ENCODE measurements around the gene FBXO9. TPM values are rescaled to one million over a fixed set of nuclear protein-coding genes. Genes with fewer than 3 reads are reported as not detected.

Gene FBXO9
- total RNA-seq, 1 donor from 2014 or later, result 80.2 TPM

- Histone ChIP-seq H3K9ac (ENCODE audit: low read length) (no peak overlapping the region), H3K27me3 (ENCODE audit: insufficient read depth, low read length) (no peaks in the 10 kb centered on the region), H3K4me2 (ENCODE audit: low read length) (no peak overlapping the region), H2AFZ (ENCODE audit: low read depth, low read length) (no peak overlapping the region), H3K4me1 (ENCODE audit: insufficient read depth, low read length) (no peaks in the 10 kb centered on the region), H3K9me3 (ENCODE audit: insufficient read depth, low read depth, low read length) (no peaks in the 10 kb centered on the region), H3K79me2 (ENCODE audit: insufficient read depth, low read length) (peaks cover 50% of the 10 kb centered on the region), H4K20me1 (ENCODE audit: insufficient read depth, low read length) (peaks cover 26% of the 10 kb centered on the region), H3K4me3 (ENCODE audit: insufficient read depth, low read depth, low read length) (no peak overlapping the region), H3K36me3 (ENCODE audit: insufficient read depth, low read length) (peaks cover 18% of the 10 kb centered on the region), H3K27ac (ENCODE audit: low read depth, low read length) (no peak overlapping the region)
- TF ChIP-seq EZH2 (IDR thresholded peaks at IDR 0.05; ENCODE audit: insufficient read depth, low read length), result no peak
- TF ChIP-seq, protein P1, sequence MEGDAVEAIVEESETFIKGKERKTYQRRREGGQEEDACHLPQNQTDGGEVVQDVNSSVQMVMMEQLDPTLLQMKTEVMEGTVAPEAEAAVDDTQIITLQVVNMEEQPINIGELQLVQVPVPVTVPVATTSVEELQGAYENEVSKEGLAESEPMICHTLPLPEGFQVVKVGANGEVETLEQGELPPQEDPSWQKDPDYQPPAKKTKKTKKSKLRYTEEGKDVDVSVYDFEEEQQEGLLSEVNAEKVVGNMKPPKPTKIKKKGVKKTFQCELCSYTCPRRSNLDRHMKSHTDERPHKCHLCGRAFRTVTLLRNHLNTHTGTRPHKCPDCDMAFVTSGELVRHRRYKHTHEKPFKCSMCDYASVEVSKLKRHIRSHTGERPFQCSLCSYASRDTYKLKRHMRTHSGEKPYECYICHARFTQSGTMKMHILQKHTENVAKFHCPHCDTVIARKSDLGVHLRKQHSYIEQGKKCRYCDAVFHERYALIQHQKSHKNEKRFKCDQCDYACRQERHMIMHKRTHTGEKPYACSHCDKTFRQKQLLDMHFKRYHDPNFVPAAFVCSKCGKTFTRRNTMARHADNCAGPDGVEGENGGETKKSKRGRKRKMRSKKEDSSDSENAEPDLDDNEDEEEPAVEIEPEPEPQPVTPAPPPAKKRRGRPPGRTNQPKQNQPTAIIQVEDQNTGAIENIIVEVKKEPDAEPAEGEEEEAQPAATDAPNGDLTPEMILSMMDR (IDR thresholded peaks at IDR 0.05; ENCODE audit: insufficient read depth, low read depth, low read length), result no peak
- H3K4me1 Mint-ChIP-seq (ENCODE audit: low read depth, unreplicated experiment), result peaks cover 9% of the 10 kb centered on the region
- no peak for FAIRE-seq
- H3K4me3 Mint-ChIP-seq (ENCODE audit: unreplicated experiment), result no peak overlapping the region
- H3K27me3 Mint-ChIP-seq (ENCODE audit: low read depth, unreplicated experiment), result no peaks in the 10 kb centered on the region
- H3K36me3 Mint-ChIP-seq (ENCODE audit: low read depth, unreplicated experiment), result peaks cover 3% of the 10 kb centered on the region
- H3K27ac Mint-ChIP-seq (ENCODE audit: unreplicated experiment), result no peak overlapping the region
- no peaks in the 10 kb centered on the region for H3K9me3 Mint-ChIP-seq (ENCODE audit: unreplicated experiment)
- DNase-seq (ENCODE audit: low read depth), result no peak
Observed at GRCh38 chr6:53070806-53071205, 5.6 kb downstream of the FBXO9 start.

DNA sequence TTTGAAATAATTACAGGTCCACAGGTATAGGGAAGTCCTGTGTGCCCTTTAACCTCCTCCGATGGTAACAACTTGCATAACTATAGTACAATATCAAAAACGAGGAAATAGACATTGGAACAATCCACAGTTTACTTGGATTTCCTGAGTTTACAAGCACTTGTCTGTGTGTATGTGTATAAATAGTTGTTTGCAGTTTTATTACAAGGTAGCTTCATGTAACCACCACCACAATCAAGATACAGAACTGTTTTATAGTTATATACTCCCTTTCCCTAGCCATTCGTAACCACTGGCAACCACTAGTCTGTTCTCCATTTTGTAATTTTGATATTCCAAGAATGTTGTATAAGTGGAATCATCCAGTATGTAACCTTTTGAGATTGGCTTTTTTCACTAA, 9.1 kb downstream of the FBXO9 start:
- DNase-seq (ENCODE audit: low read depth) (no peak), FAIRE-seq (no peak)
- H3K36me3 Mint-ChIP-seq (ENCODE audit: low read depth, unreplicated experiment), result peaks cover 3% of the 10 kb centered on the region
- Histone ChIP-seq H3K4me2 (ENCODE audit: low read length) (no peak overlapping the region), H2AFZ (ENCODE audit: low read depth, low read length) (no peak overlapping the region), H3K9ac (ENCODE audit: low read length) (no peak overlapping the region), H3K79me2 (ENCODE audit: insufficient read depth, low read length) (peaks cover 17% of the 10 kb centered on the region), H3K4me1 (ENCODE audit: insufficient read depth, low read length) (no peaks in the 10 kb centered on the region), H3K36me3 (ENCODE audit: insufficient read depth, low read length) (peaks cover 29% of the 10 kb centered on the region), H3K9me3 (ENCODE audit: insufficient read depth, low read depth, low read length) (no peaks in the 10 kb centered on the region), H4K20me1 (ENCODE audit: insufficient read depth, low read length) (peaks cover 12% of the 10 kb centered on the region), H3K4me3 (ENCODE audit: insufficient read depth, low read depth, low read length) (no peak overlapping the region), H3K27ac (ENCODE audit: low read depth, low read length) (no peak overlapping the region), H3K27me3 (ENCODE audit: insufficient read depth, low read length) (no peaks in the 10 kb centered on the region)
- H3K9me3 Mint-ChIP-seq (ENCODE audit: unreplicated experiment), result no peaks in the 10 kb centered on the region
- no peak overlapping the region for H3K27ac Mint-ChIP-seq (ENCODE audit: unreplicated experiment)
- no peak overlapping the region for H3K4me3 Mint-ChIP-seq (ENCODE audit: unreplicated experiment)
- H3K4me1 Mint-ChIP-seq (ENCODE audit: low read depth, unreplicated experiment), result no peaks in the 10 kb centered on the region
- H3K27me3 Mint-ChIP-seq (ENCODE audit: low read depth, unreplicated experiment), result no peaks in the 10 kb centered on the region
- no peak for TF ChIP-seq EZH2 (IDR thresholded peaks at IDR 0.05; ENCODE audit: insufficient read depth, low read length)
- TF ChIP-seq, protein P1 (IDR thresholded peaks at IDR 0.05; ENCODE audit: insufficient read depth, low read depth, low read length), result no peak

DNA sequence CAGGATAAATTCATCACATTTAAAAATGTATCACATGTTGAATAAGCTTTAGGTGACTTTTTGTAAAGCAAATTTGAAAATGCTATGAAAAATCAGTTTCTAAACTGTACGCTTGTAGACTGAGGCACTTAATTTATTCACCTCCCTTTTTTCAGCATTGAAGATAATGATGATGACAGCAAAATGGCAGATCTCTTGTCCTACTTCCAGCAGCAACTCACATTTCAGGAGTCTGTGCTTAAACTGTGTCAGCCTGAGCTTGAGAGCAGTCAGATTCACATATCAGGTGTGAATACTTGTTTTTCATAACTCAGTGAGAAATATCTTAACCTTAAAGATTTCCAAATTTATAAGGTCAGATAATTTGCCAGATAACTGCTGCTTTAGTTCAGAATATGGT, 15.6 kb downstream of the FBXO9 start:
- Histone ChIP-seq H3K4me2 (ENCODE audit: low read length) (no peak overlapping the region), H3K79me2 (ENCODE audit: insufficient read depth, low read length) (no peaks in the 10 kb centered on the region), H3K9ac (ENCODE audit: low read length) (no peak overlapping the region), H3K4me1 (ENCODE audit: insufficient read depth, low read length) (no peaks in the 10 kb centered on the region), H2AFZ (ENCODE audit: low read depth, low read length) (no peak overlapping the region), H3K27ac (ENCODE audit: low read depth, low read length) (no peak overlapping the region), H3K9me3 (ENCODE audit: insufficient read depth, low read depth, low read length) (no peaks in the 10 kb centered on the region), H3K27me3 (ENCODE audit: insufficient read depth, low read length) (no peaks in the 10 kb centered on the region), H4K20me1 (ENCODE audit: insufficient read depth, low read length) (no peaks in the 10 kb centered on the region), H3K4me3 (ENCODE audit: insufficient read depth, low read depth, low read length) (no peak overlapping the region), H3K36me3 (ENCODE audit: insufficient read depth, low read length) (peaks cover 59% of the 10 kb centered on the region)
- Mint-ChIP-seq H3K4me3 (ENCODE audit: unreplicated experiment) (no peak overlapping the region), H3K27ac (ENCODE audit: unreplicated experiment) (no peak overlapping the region), H3K4me1 (ENCODE audit: low read depth, unreplicated experiment) (no peaks in the 10 kb centered on the region), H3K27me3 (ENCODE audit: low read depth, unreplicated experiment) (no peaks in the 10 kb centered on the region), H3K36me3 (ENCODE audit: low read depth, unreplicated experiment) (peaks cover 2% of the 10 kb centered on the region), H3K9me3 (ENCODE audit: unreplicated experiment) (no peaks in the 10 kb centered on the region)
- DNase-seq (ENCODE audit: low read depth) (no peak), FAIRE-seq (no peak)
- TF ChIP-seq, protein P1 (IDR thresholded peaks at IDR 0.05; ENCODE audit: insufficient read depth, low read depth, low read length), result no peak
- TF ChIP-seq EZH2 (IDR thresholded peaks at IDR 0.05; ENCODE audit: insufficient read depth, low read length), result no peak
